NCI-H345 (cell line): ENCODE results near the gene KCNH5.
A peak's percentile ranks its signal among the peaks of the same experiment; 100 is the strongest.

Experiments used
- DNase-seq: peaks from one replicate; lab custom pipeline; 2025; lab: John Stamatoyannopoulos, UW

Gene KCNH5

GRCh38 chr14:63045234-63045611 is at the start of gene KCNH5:
TSS of gene KCNH5 (minus strand) at chr14:63045458. CDS start at chr14:63045186, 272 bp downstream.
- DNase-seq = peak; percentile 81

- DNase-seq = no peak
Measured at GRCh38 chr14:63091394-63091996, 46.2 kb upstream of the KCNH5 start.

- peak; percentile 33 for DNase-seq
Measured at GRCh38 chr14:63088865-63089264, 43.6 kb upstream of the KCNH5 start.

GRCh38 chr14:63078569-63078968 is 33.3 kb upstream of the KCNH5 start:
- DNase-seq = no peak

- no peak for DNase-seq
Measured at GRCh38 chr14:63076488-63076887, 31.2 kb upstream of the KCNH5 start.

- DNase-seq = no peak
Measured at GRCh38 chr14:63055631-63056030, 10.4 kb upstream of the KCNH5 start.

GRCh38 chr14:63051992-63052391 is 6.7 kb upstream of the KCNH5 start:
- no peak for DNase-seq

- DNase-seq = no peak
Measured at GRCh38 chr14:63051301-63051700, 6.0 kb upstream of the KCNH5 start.

- DNase-seq = no peak
Measured at GRCh38 chr14:63050694-63051093, 5.4 kb upstream of the KCNH5 start.

- DNase-seq = peak; percentile 48
Measured at GRCh38 chr14:63046339-63047268, 1.3 kb upstream of the KCNH5 start.

GRCh38 chr14:63045612-63046320 is 508 bp upstream of the KCNH5 start:
- DNase-seq = peak; percentile 70

GRCh38 chr14:63039866-63040265 is 5.4 kb downstream of the KCNH5 start:
- DNase-seq = peak; percentile 55

GRCh38 chr14:63032641-63033040 is 12.6 kb downstream of the KCNH5 start:
- no peak for DNase-seq

GRCh38 chr14:63032076-63032475 is 13.2 kb downstream of the KCNH5 start:
- no peak for DNase-seq

- no peak for DNase-seq
Measured at GRCh38 chr14:63030113-63030512, 15.1 kb downstream of the KCNH5 start.

GRCh38 chr14:63027719-63028118 is 17.5 kb downstream of the KCNH5 start:
- DNase-seq = no peak

- no peak for DNase-seq
Measured at GRCh38 chr14:63026491-63026890, 18.8 kb downstream of the KCNH5 start.

GRCh38 chr14:63014621-63015020 is 30.6 kb downstream of the KCNH5 start:
- DNase-seq = no peak

- no peak for DNase-seq
Measured at GRCh38 chr14:63012171-63012570, 33.1 kb downstream of the KCNH5 start.

- no peak for DNase-seq
Measured at GRCh38 chr14:63011623-63012022, 33.6 kb downstream of the KCNH5 start.

GRCh38 chr14:63009495-63009894 is 35.8 kb downstream of the KCNH5 start:
- DNase-seq = no peak

GRCh38 chr14:63006531-63006930 is 38.7 kb downstream of the KCNH5 start:
- DNase-seq = no peak

GRCh38 chr14:62994096-62994495 is 51.2 kb downstream of the KCNH5 start:
- no peak for DNase-seq
